OCI-M2 (cell line): ENCODE measurements around the gene SIK2.
"Not testable (repeated sequence)": the region's sequence is repeated elsewhere in the genome, so short reads cannot be mapped to it uniquely, and the experiment has no call there.

Experiments
- DNase-seq: peaks from one replicate; lab custom pipeline; 2025; ENCODE audit not compliant: unreplicated experiment; lab: John Stamatoyannopoulos, UW

The SIK2 gene

GRCh38 chr11:111696556-111696955, 94.3 kb downstream of the SIK2 start:
- no peak for DNase-seq

- no peak for DNase-seq
Measured at GRCh38 chr11:111697933-111698371, 95.7 kb downstream of the SIK2 start.

- DNase-seq, result no peak
Measured at GRCh38 chr11:111698852-111699559, 96.8 kb downstream of the SIK2 start.

DNA sequence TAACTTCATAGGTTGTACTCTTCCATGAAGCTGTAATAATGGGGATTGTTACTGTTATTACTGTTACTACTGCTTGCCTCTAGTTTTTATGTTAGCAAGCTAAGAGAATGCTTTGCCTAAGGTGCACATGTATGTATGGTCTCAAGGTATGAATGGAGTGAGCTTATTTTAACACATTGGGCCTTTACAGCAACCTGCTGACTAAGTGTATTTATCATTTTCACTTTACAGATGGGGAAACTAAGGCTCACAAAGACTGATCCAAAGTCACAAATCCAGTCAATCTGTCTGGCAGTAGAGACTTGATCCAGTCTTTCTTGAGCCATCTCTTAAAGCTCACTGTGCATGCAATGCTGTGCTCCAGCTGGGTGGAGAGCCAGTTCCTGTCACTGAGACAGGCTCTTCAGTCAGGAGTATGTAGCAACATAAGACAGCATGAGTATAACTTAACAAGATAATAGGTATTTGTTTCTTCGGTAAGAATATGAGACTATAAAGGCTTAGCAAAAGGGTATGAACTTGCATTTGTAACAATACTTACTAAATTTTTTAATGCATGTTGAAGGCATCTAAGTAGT, 97.4 kb downstream of the SIK2 start:
- DNase-seq, result no peak

GRCh38 chr11:111700162-111700561, 97.9 kb downstream of the SIK2 start:
- no peak for DNase-seq

DNA sequence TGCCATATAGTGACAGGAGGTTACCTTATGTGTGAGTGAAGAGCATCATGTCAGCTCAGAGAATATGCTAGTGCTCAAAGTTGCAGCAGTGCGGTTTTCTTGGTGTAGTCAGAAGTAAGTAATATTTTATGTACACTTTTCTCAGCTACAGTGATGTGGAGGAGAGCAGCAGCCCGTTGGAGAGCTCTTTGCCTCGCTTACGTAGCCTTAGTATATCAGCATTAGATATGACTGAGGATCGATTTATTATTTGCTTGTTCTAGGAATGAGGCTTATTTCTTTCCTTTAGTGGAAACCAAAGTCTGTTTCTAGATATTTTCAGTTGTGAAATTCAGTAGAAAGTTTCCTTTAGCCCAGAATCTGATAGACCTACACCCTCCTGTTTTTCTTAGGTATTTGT, 100.4 kb downstream of the SIK2 start:
- no peak for DNase-seq

GRCh38 chr11:111703576-111703975, 101.3 kb downstream of the SIK2 start:
- DNase-seq, result no peak

GRCh38 chr11:111707039-111707690, 104.9 kb downstream of the SIK2 start:
- DNase-seq, result no peak

DNA sequence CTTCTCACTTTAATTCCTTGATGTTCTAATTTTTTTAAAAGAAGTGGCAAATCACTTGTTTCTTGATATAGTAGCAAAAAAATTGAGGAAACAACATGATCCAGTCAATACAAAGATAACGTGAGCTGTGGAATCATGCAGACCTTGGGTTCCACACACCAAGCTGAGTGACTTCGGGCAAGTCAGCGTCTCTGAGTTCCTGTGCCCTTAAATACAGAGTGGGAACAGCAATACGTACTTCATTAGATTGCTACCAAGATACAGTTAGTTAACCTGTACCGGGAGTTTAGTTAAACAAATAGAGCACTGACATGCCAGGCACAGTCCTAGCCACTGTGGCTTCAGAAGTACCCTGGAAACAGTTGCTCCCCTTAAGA, 105.4 kb downstream of the SIK2 start:
- no peak for DNase-seq

- no peak for DNase-seq
Measured at GRCh38 chr11:111714522-111714921, 112.3 kb downstream of the SIK2 start.

GRCh38 chr11:111715142-111715816, 113.0 kb downstream of the SIK2 start:
- no peak for DNase-seq

DNA sequence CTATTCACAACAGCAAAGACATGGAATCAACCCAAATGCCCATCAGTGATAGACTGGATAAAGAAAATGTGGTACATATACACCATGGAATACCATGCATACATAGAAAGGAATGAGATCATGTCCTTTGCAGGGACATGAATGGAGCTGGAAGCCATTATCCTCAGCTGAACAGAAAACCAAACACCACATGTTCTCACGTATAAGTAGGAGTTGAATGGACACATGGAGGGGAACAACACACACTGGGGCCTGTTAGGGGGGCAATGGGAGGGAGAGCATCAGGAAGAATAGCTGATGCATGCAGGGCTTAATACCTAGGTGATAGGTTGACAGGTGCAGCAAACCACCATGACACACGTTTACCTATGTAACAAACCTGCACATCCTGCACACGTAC, 115.4 kb downstream of the SIK2 start:
- not testable (repeated sequence) for DNase-seq

GRCh38 chr11:111718436-111718835, 116.2 kb downstream of the SIK2 start:
- no peak for DNase-seq

DNA sequence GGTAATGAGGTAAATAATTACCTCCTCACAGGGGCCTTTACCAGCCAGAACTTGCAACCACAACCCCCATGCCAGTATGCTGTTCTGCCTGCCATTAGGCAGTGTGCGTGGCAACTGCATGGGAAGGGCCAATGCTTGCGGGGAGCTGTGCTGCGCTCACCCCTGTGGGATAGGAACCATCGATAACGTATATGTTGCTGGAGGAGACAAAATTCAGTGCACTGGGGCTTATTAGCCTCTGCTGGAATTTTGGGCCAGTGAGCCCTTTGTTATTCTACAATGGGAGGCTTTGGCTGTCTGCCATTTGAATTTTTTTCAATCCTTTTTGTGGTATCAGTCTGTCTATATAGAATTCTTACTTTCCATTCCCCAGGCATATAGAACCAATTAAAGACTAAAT, 116.6 kb downstream of the SIK2 start:
- DNase-seq, result no peak

GRCh38 chr11:111719379-111719778, 117.1 kb downstream of the SIK2 start:
- DNase-seq, result no peak

DNA sequence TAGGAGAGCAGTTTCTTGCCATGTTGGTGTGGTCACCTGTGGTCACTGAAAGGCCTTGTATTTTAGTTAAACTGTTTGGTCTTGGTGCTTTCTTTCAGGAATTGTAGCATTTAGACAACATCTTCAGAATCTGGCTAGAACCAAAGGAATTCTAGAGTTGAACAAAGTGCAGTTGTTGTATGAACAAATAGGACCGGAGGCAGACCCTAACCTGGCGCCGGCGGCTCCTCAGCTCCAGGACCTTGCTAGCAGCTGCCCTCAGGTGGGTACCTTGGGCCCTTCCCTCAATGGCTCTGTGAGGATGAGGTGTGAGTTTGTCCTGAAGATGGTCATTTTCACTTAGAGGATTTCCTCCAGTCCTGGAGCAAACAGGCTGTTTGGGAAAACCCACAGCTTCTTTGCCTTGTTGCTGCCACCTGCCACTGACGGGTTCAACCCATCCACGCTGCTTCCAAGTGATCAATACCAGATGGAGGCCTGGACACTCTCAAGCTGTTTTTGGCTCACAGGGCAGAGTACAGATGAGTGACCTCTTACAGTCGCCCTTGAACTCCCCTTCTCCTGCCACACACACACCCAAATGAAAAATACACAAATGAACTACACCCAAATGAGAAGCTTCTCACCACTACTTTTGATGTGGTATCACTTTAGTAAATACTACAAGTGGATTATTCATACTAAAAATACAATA, 118.7 kb downstream of the SIK2 start:
- DNase-seq, result no peak

- no peak for DNase-seq
Measured at GRCh38 chr11:111722501-111722900, 120.3 kb downstream of the SIK2 start.

GRCh38 chr11:111723595-111723994, 121.3 kb downstream of the SIK2 start:
- no peak for DNase-seq

- no peak for DNase-seq
Measured at GRCh38 chr11:111724615-111725129, 122.4 kb downstream of the SIK2 start.

- DNase-seq, result no peak
Measured at GRCh38 chr11:111725621-111726020, 123.4 kb downstream of the SIK2 start.

DNA sequence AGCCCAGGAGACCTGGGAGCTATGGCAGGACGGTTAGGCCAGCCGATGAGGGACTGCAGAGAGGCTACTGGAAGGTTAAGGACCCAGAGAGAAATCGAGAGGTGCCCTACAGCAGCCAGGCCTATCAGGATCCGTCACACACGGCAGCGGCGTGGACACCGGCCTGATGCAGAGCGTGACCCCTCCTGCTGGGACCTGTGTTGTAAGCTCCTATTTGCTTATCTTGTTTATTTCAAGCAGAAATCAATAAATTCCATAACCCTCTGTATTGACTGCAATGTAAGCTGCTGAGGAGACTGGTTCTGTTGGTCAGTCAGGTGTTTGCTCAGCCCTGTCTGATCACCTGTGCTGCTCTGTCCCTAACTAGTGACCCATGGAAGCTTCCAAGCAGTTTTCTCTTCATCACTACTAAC, 124.1 kb downstream of the SIK2 start:
- DNase-seq, result no peak
